Stomach (tissue), 4 donors: ENCODE data around the gene NHS.

Source experiments
- POLR2A ChIP-seq, 4 donors: fragments of 450-650 bp; IDR thresholded peaks; one replicate each; pipeline ENCODE4 v1.6.1; 2016; ENCODE audit warnings: antibody characterized with exemption in 4 of 4, control low read depth in 2 of 4, mild to moderate bottlenecking in 1 of 4, moderate library complexity in 1 of 4
- TF ChIP-seq, protein P1 (sequence below), 7 experiments: fragments of 450-650 bp in 4 of 7; fragments of 200-600 bp in 3 of 7; sonication (generic) in 3 of 7; IDR thresholded peaks; one replicate each; pipeline ENCODE4 v1.5.1; 2016 to 2019; ENCODE audit warnings: antibody characterized with exemption in 7 of 7, control low read depth in 2 of 7, mild to moderate bottlenecking in 1 of 7

DNA sequence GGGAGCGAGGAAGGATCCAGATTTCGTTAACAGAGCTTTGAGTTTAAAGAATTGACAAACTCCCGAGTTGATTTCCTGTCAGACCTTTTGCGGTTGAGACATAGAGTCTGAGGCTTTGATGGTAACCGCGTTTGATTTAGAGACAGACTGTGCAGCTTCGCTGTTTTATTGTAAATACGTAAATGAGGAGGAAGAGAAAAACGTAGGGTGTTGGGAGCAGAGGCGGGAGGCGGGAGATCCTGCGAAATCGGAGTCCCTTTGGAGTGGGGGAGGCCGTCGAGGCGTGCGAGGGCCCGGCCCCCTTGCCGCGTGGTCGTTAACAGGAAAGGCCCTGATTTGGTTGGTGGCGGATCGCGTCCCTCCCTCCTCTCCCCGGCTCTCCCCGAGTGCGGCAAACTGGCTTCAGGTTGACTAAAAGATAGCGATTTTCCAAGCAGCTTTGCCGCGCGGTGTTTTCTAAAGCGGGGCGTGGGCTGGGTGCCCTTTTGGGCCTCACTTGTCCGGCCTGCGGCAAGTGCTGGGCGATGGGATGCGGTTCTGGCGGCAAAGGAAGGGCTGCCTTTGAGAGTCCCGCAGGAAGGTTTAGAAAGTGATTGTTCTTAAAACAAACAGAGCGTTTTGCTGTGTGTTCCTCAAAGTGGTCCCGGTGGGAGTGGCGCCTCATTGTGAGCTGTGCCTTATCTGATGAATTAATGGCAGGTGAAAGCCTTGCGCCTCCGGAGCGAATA lies 363.1 kb downstream of the NHS start:
- no peak for TF ChIP-seq POLR2A (IDR thresholded peaks at IDR 0.05)
- TF ChIP-seq, protein P1, sequence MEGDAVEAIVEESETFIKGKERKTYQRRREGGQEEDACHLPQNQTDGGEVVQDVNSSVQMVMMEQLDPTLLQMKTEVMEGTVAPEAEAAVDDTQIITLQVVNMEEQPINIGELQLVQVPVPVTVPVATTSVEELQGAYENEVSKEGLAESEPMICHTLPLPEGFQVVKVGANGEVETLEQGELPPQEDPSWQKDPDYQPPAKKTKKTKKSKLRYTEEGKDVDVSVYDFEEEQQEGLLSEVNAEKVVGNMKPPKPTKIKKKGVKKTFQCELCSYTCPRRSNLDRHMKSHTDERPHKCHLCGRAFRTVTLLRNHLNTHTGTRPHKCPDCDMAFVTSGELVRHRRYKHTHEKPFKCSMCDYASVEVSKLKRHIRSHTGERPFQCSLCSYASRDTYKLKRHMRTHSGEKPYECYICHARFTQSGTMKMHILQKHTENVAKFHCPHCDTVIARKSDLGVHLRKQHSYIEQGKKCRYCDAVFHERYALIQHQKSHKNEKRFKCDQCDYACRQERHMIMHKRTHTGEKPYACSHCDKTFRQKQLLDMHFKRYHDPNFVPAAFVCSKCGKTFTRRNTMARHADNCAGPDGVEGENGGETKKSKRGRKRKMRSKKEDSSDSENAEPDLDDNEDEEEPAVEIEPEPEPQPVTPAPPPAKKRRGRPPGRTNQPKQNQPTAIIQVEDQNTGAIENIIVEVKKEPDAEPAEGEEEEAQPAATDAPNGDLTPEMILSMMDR (IDR thresholded peaks at IDR 0.05): no peak
